ENCODE data around the gene PAIP2. TPM values are rescaled to one million over a fixed set of nuclear protein-coding genes. Genes with fewer than 3 reads are reported as not detected.
"Not testable (repeated sequence)": the region's sequence is repeated elsewhere in the genome, so short reads cannot be mapped to it uniquely, and the experiment has no call there.

PAIP2 gene
- total RNA-seq, 2 donors from 2014 or later: 29.0 to 54.2 TPM

GRCh38 chr5:139342423-139342723 is 719 bp downstream of the PAIP2 start:
- DNase-seq (no peak), ATAC-seq (no peak)
- Histone ChIP-seq H3K9me3 (no peaks in the 10 kb centered on the region), H3K4me1 (peaks cover 24% of the 10 kb centered on the region), H3K36me3 (replicated peaks in 1 of 2; ENCODE audit: insufficient read depth in 1 of 2, low read depth in 2 of 2) (no peaks in the 10 kb centered on the region), H3K27ac (peak overlapping the region in 3 of 4 donors; percentile 88 to 99 (median 98)), H3K27me3 (no peaks in the 10 kb centered on the region), H3K4me3 (peak overlapping the region; percentile 41 to 69)
- 0 to 1% methylated on average over 16 of the region's 16 CpGs for WGBS, 2 donors
- intact Hi-C loops (cut with DNase I): no loop called here
- TF ChIP-seq CTCF (IDR thresholded peaks at IDR 0.05) (no peak), POLR2A (IDR thresholded peaks at IDR 0.05) (no peak)

GRCh38 chr5:139343476-139343875 is 1.8 kb downstream of the PAIP2 start:
- H3K27ac ChIP-seq: no peak overlapping the region
- intact Hi-C loops (cut with DNase I): no loop called here
- 76 to 82% methylated on average over 9 of the region's 9 CpGs for WGBS, 2 donors
- TF ChIP-seq POLR2A (IDR thresholded peaks at IDR 0.05) (no peak), CTCF (IDR thresholded peaks at IDR 0.05) (no peak)
- no peaks in the 10 kb centered on the region for H3K9me3 ChIP-seq
- H3K27me3 ChIP-seq: no peaks in the 10 kb centered on the region
- H3K4me1 ChIP-seq: peaks cover 24% of the 10 kb centered on the region
- ATAC-seq (no peak), DNase-seq (no peak)
- no peak overlapping the region for H3K4me3 ChIP-seq
- H3K36me3 ChIP-seq (replicated peaks in 1 of 2; ENCODE audit: insufficient read depth in 1 of 2, low read depth in 2 of 2): no peaks in the 10 kb centered on the region

GRCh38 chr5:139344177-139344576 is 2.5 kb downstream of the PAIP2 start:
- 47 to 50% methylated on average over 2 of the region's 2 CpGs for WGBS, 2 donors
- DNase-seq (no peak), ATAC-seq (no peak)
- Histone ChIP-seq H3K4me3 (no peak overlapping the region), H3K36me3 (replicated peaks in 1 of 2; ENCODE audit: insufficient read depth in 1 of 2, low read depth in 2 of 2) (no peaks in the 10 kb centered on the region), H3K27ac (no peak overlapping the region), H3K27me3 (no peaks in the 10 kb centered on the region), H3K4me1 (peaks cover 24% of the 10 kb centered on the region), H3K9me3 (no peaks in the 10 kb centered on the region)
- intact Hi-C loops (cut with DNase I): no loop called here
- TF ChIP-seq POLR2A (IDR thresholded peaks at IDR 0.05): no peak
- no peak for TF ChIP-seq CTCF (IDR thresholded peaks at IDR 0.05)

- H3K27ac ChIP-seq; DNase-seq; H3K4me3 ChIP-seq; intact Hi-C loops (cut with DNase I); ATAC-seq; H3K9me3 ChIP-seq; H3K27me3 ChIP-seq; H3K36me3 ChIP-seq (replicated peaks in 1 of 2; ENCODE audit: insufficient read depth in 1 of 2, low read depth in 2 of 2): not testable (repeated sequence)
- peaks cover 24% of the 10 kb centered on the region for H3K4me1 ChIP-seq
- 92 to 93% methylated on average over 8 of the region's 8 CpGs for WGBS, 2 donors
Observed at GRCh38 chr5:139345442-139345841, 3.8 kb downstream of the PAIP2 start.

- H3K27ac ChIP-seq; DNase-seq; ATAC-seq; H3K27me3 ChIP-seq; H3K9me3 ChIP-seq; H3K4me3 ChIP-seq; intact Hi-C loops (cut with DNase I); H3K36me3 ChIP-seq (replicated peaks in 1 of 2; ENCODE audit: insufficient read depth in 1 of 2, low read depth in 2 of 2): not testable (repeated sequence)
- peaks cover 15% of the 10 kb centered on the region for H3K4me1 ChIP-seq
- 93 to 97% methylated on average over 9 of the region's 9 CpGs for WGBS, 2 donors
Observed at GRCh38 chr5:139347863-139348262, 6.2 kb downstream of the PAIP2 start.

GRCh38 chr5:139354186-139354585 is 12.5 kb downstream of the PAIP2 start:
- WGBS, 2 donors: 81 to 97% methylated on average over 3 of the region's 3 CpGs
- intact Hi-C loops (cut with DNase I): no loop called here
- TF ChIP-seq CTCF (IDR thresholded peaks at IDR 0.05): no peak
- no peak for TF ChIP-seq POLR2A (IDR thresholded peaks at IDR 0.05)
- Histone ChIP-seq H3K36me3 (replicated peaks in 1 of 2; ENCODE audit: insufficient read depth in 1 of 2, low read depth in 2 of 2) (no peaks in the 10 kb centered on the region), H3K4me3 (no peak overlapping the region), H3K27me3 (no peaks in the 10 kb centered on the region), H3K27ac (no peak overlapping the region), H3K4me1 (no peaks in the 10 kb centered on the region), H3K9me3 (no peaks in the 10 kb centered on the region)
- ATAC-seq (no peak), DNase-seq (no peak)

GRCh38 chr5:139355900-139356299 is 14.2 kb downstream of the PAIP2 start:
- H3K4me3 ChIP-seq; intact Hi-C loops (cut with DNase I); ATAC-seq; H3K9me3 ChIP-seq; H3K27me3 ChIP-seq; H3K4me1 ChIP-seq; DNase-seq; H3K36me3 ChIP-seq (replicated peaks in 1 of 2; ENCODE audit: insufficient read depth in 1 of 2, low read depth in 2 of 2); H3K27ac ChIP-seq: not testable (repeated sequence)
- 86 to 92% methylated on average over 4 to 8 of the region's 8 CpGs for whole genome bisulfite sequencing, 2 donors
